ENCODE data around the gene CHST3. TPM values are rescaled to one million over a fixed set of nuclear protein-coding genes. Genes with fewer than 3 reads are reported as not detected.

CHST3 gene
- total and polyA plus RNA-seq, 11 donors = 8.1 to 51.3 (median 25.0) TPM

DNA sequence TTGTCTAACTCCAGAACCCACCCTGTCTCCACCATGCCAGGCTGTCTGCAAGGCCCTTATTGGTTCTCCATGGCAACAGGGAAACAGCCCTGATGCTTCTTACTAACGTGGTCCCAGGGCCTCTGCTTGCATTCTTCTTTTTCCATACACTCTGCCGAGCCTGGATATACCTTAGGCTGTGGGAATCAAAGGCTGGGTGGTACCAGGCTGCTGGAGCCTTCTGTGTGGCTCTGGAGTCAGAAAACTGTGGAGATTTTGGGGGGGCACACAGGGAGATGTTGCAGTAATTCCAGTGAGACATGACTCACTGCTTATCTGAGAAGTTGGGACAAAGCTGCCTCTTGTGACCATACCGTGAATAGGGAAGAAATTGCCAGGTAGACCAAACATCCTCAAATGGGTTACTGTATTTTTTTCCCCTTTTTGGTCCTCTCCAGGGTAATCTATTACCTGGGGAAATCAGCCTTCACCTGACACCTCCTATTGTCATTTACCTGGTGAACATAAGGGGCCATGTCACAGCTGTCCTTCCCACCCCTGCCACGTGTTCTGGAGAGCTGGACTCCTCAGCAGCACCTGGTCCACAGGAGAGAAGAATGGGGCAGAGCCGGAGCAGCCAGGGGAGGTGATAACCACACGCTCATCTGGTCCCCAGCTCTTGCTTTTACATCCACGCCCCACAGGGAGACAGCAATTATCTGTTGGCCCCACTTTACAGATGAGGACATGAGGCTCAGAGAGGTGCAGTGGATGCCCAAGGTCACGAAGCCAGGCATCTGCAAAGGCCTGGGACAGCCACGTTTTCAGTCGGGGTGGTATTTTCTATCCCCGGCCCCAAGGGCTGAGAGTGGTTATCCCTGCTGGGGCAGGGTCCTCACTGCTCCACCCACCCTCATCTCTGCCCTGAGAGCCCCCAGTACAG, 4.6 kb downstream of the CHST3 start:
- H3K27me3 ChIP-seq = peaks cover 0 to 14% (median 0%) of the 10 kb centered on the region in 9 donors
- H3K27ac ChIP-seq = peak overlapping the region in 2 of 12 donors; percentile 1 to 66
- no peak overlapping the region for H3K4me3 ChIP-seq
- TF ChIP-seq, protein P1, sequence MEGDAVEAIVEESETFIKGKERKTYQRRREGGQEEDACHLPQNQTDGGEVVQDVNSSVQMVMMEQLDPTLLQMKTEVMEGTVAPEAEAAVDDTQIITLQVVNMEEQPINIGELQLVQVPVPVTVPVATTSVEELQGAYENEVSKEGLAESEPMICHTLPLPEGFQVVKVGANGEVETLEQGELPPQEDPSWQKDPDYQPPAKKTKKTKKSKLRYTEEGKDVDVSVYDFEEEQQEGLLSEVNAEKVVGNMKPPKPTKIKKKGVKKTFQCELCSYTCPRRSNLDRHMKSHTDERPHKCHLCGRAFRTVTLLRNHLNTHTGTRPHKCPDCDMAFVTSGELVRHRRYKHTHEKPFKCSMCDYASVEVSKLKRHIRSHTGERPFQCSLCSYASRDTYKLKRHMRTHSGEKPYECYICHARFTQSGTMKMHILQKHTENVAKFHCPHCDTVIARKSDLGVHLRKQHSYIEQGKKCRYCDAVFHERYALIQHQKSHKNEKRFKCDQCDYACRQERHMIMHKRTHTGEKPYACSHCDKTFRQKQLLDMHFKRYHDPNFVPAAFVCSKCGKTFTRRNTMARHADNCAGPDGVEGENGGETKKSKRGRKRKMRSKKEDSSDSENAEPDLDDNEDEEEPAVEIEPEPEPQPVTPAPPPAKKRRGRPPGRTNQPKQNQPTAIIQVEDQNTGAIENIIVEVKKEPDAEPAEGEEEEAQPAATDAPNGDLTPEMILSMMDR (IDR thresholded peaks at IDR 0.05) = no peak
- TF ChIP-seq POLR2A (IDR thresholded peaks at IDR 0.05) = no peak
- 66 to 80% (median 79%) methylated on average over 11 of the region's 11 CpGs for WGBS, 4 donors
- DNase-seq (no peak), ATAC-seq (no peak)
- intact Hi-C loops (cut with DNase I) = loop anchor here in 3 of 10 donors (5.0 kb wide), 2 partner anchors 38 to 43 kb away; no protein-coding TSS in a partner anchor
- H3K9me3 ChIP-seq = no peaks in the 10 kb centered on the region
- peaks cover 4 to 84% (median 59%) of the 10 kb centered on the region in 12 donors for H3K4me1 ChIP-seq
- peaks cover 0 to 4% (median 0%) of the 10 kb centered on the region in 9 donors for H3K36me3 ChIP-seq

DNA sequence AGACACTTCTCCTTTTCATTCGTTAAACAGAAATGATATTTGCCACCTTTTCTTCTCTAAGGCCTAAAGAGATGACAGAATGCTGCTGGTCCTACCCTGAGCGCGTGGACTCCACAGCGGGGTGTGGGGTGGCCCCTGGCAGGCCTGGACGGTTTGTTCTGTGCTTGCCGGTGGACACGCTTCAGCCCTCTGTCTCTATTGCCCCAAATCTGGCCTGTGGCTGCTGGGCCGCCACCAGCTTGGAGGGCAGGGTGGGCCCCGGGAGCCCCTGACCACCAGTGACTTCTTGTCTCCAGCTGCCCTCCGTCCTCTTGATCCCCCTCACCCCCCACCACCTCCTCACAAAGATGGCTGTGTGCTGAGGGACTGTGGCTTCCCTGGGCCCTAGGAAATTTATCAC, 5.7 kb downstream of the CHST3 start:
- H3K27me3 ChIP-seq = peaks cover 0 to 5% (median 0%) of the 10 kb centered on the region in 9 donors
- no peak for TF ChIP-seq POLR2A (IDR thresholded peaks at IDR 0.05)
- TF ChIP-seq, protein P1 (IDR thresholded peaks at IDR 0.05) = no peak
- intact Hi-C loops (cut with DNase I) = loop anchor here in 4 of 10 donors (5.0 kb wide), 3 partner anchors 37 to 62 kb away; no protein-coding TSS in a partner anchor
- H3K4me3 ChIP-seq = no peak overlapping the region
- H3K4me1 ChIP-seq = peaks cover 4 to 93% (median 69%) of the 10 kb centered on the region in 12 donors
- ATAC-seq (no peak), DNase-seq (no peak)
- 75 to 89% (median 85%) methylated on average over 9 to 10 of the region's 10 CpGs for WGBS, 4 donors
- peak overlapping the region in 4 of 12 donors; percentile 2 to 66 (median 14) for H3K27ac ChIP-seq
- peaks cover 0 to 4% (median 0%) of the 10 kb centered on the region in 9 donors for H3K36me3 ChIP-seq
- H3K9me3 ChIP-seq = no peaks in the 10 kb centered on the region

DNA sequence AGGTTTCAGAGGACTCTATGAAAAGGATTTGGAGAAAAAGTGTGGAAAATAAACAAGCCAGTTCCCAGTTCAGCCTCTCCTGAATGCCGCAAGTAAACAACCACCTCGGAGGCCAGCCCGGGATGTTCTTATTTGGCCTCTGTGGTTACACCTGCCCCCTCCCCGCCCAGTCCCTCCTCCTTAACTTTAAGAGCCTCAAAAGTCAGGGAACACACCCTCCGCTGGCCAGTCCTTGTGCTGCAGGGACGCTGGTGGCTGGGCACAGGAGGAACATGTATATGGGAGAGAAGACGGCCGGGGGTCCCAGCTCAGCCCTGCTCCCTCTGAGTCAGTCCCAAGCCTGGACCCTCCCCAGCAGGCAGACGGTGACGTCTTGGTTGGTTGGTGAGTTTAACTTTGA, 6.1 kb downstream of the CHST3 start:
- no peak for DNase-seq
- Histone ChIP-seq H3K4me3 (no peak overlapping the region), H3K9me3 (no peaks in the 10 kb centered on the region), H3K27me3 (peaks cover 0 to 2% (median 0%) of the 10 kb centered on the region in 9 donors), H3K27ac (peak overlapping the region in 4 of 12 donors; percentile 4 to 66 (median 31)), H3K36me3 (peaks cover 0 to 4% (median 0%) of the 10 kb centered on the region in 9 donors), H3K4me1 (peaks cover 4 to 96% (median 73%) of the 10 kb centered on the region in 12 donors)
- WGBS, 4 donors = 74 to 82% (median 78%) methylated on average over 9 to 10 of the region's 10 CpGs
- TF ChIP-seq POLR2A (IDR thresholded peaks at IDR 0.05) = no peak
- TF ChIP-seq, protein P1 (IDR thresholded peaks at IDR 0.05) = peak in 1 of 12 donors; percentile 10
- intact Hi-C loops (cut with DNase I) = loop anchor here in 1 of 10 donors (5.0 kb wide), 1 partner anchor 62 kb away; no protein-coding TSS in a partner anchor
- peak in 1 of 4 donors; percentile 12 for ATAC-seq

DNA sequence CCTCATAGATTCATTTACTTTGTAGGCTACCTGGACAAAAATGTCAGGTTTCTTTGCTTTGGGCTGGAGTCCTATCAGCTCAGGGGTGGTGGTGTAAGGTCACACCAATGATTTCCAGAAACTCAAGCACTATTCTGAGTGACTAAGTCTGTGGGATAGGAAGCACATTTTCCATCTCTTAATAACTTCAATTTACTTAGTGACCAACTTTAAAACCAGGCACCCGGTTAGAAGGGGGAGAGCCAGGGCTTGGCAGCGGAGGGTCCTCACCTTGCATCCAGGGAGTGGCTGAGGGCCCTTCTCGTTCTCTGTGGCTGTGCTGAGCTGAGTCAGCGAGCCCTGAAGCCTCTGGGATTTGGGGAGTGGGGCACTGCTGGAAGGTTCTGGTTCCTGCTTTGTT, 6.7 kb downstream of the CHST3 start:
- 72 to 77% (median 76%) methylated on average over 4 of the region's 4 CpGs for WGBS, 4 donors
- H3K4me3 ChIP-seq = no peak overlapping the region

More for the DNA sequence above, 6.7 kb downstream of the CHST3 start:
- TF ChIP-seq, protein P1 (IDR thresholded peaks at IDR 0.05) = no peak
- no peak for TF ChIP-seq POLR2A (IDR thresholded peaks at IDR 0.05)
- intact Hi-C loops (cut with DNase I) = loop anchor here in 1 of 10 donors (5.0 kb wide), 1 partner anchor 61 kb away; no protein-coding TSS in a partner anchor
- no peaks in the 10 kb centered on the region for H3K27me3 ChIP-seq
- no peak for DNase-seq
- ATAC-seq = no peak
- peak overlapping the region in 4 of 12 donors; percentile 0 to 66 (median 31) for H3K27ac ChIP-seq
- H3K4me1 ChIP-seq = peaks cover 4 to 96% (median 73%) of the 10 kb centered on the region in 12 donors
- peaks cover 0 to 4% (median 0%) of the 10 kb centered on the region in 9 donors for H3K36me3 ChIP-seq
- H3K9me3 ChIP-seq = no peaks in the 10 kb centered on the region

Data from heart left ventricle (tissue), 16 donors.